Measurements from ENCODE around the gene PLA2G2C. TPM values are rescaled to one million over a fixed set of nuclear protein-coding genes. Genes with fewer than 3 reads are reported as not detected.

PLA2G2C gene
- total and polyA plus RNA-seq, 7 donors = not detected

DNA sequence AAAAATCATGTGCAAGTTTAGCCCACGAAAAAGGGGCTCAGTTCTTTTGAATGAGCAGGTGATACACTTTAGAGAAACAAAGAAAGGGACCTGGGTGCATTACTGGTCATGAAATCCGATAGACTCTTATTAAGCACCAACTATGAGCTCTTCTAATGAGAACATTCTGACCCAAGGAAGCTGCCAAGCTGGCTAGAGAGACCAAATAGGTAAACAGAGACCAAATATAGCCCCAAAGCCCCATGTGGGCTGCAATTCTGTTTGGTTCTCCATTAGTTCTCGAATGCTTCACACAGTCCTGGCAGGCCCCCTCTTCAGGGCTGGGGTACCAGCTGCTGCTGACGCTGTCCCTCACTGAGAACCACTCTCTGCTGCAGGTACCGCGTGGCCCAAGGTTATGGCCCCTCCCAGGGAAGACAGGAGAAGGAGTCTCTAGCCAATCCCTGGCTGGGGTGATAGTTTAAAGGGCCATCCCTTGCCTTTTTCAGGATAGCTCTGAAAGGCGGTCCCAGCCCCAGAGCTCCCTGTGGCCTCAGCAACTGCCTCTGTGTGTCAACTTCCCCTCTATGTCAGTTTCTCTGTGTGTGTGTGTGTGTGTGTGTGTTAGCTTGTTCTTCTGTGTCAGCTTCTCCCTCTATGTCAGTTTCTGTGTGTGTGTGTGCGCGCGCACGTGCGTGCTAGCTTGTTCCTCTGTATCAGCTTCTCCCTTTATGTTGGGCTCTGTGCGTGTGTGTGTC, 7.5 kb downstream of the PLA2G2C start:
- peak in 1 of 4 donors; percentile 46 for ATAC-seq
- peak in 1 of 2 donors; percentile 30 for DNase-seq
- H3K4me3 ChIP-seq = no peak overlapping the region
- H3K36me3 ChIP-seq (ENCODE audit: insufficient read depth in 1 of 2, low read depth in 1 of 2) = no peaks in the 10 kb centered on the region
- 64 to 78% (median 68%) methylated on average over 13 of the region's 13 CpGs for WGBS, 3 donors
- no peaks in the 10 kb centered on the region for H3K27me3 ChIP-seq (ENCODE audit: insufficient read depth in 3 of 3, low read length in 2 of 3)
- no peaks in the 10 kb centered on the region for H3K9me3 ChIP-seq
- TF ChIP-seq, protein P1, sequence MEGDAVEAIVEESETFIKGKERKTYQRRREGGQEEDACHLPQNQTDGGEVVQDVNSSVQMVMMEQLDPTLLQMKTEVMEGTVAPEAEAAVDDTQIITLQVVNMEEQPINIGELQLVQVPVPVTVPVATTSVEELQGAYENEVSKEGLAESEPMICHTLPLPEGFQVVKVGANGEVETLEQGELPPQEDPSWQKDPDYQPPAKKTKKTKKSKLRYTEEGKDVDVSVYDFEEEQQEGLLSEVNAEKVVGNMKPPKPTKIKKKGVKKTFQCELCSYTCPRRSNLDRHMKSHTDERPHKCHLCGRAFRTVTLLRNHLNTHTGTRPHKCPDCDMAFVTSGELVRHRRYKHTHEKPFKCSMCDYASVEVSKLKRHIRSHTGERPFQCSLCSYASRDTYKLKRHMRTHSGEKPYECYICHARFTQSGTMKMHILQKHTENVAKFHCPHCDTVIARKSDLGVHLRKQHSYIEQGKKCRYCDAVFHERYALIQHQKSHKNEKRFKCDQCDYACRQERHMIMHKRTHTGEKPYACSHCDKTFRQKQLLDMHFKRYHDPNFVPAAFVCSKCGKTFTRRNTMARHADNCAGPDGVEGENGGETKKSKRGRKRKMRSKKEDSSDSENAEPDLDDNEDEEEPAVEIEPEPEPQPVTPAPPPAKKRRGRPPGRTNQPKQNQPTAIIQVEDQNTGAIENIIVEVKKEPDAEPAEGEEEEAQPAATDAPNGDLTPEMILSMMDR (IDR thresholded peaks at IDR 0.05) = no peak
- intact Hi-C loops (cut with DNase I) = no loop called here
- no peak overlapping the region for H3K27ac ChIP-seq
- no peaks in the 10 kb centered on the region for H3K4me1 ChIP-seq

DNA sequence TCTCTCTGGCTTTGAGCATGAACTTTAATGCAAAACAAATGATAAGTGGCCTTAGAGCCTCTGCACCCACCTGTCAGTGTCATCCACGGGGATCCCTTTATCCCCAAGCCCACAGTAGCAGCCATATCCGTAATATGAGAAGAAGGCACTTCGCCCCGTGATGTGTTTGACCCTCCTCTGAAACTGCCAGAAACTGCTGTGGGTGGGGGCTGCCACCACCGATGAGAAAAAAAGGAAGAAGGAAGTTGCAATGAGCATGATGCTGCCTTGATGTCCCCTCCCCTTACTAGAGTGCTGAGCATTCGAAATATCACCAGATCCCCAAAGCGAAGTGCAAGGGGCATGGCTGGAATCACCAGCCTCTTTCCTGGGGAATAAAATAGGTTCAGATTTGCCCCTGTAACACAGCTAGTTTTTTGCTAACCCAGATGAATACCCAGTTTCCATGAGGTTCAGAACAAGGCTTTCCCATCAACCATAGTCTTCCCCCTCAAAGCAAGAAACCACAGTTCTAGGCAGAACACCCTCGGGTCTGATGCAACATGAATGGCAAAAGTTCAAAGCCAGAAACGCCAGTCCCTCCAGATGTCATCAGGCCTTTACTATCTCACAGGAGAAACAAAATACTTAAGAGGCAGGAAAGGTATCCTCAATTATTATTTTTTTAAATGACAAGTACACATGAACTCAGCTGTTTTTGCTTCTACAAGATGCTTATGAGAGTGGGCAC, 11.2 kb downstream of the PLA2G2C start:
- no peaks in the 10 kb centered on the region for H3K4me1 ChIP-seq
- TF ChIP-seq, protein P1 (IDR thresholded peaks at IDR 0.05) = no peak
- ATAC-seq = no peak
- no peaks in the 10 kb centered on the region for H3K27me3 ChIP-seq (ENCODE audit: insufficient read depth in 3 of 3, low read length in 2 of 3)
- H3K4me3 ChIP-seq = no peak overlapping the region
- H3K27ac ChIP-seq = no peak overlapping the region
- no peaks in the 10 kb centered on the region for H3K9me3 ChIP-seq
- DNase-seq = no peak
- H3K36me3 ChIP-seq (ENCODE audit: insufficient read depth in 1 of 2, low read depth in 1 of 2) = no peaks in the 10 kb centered on the region
- 40 to 50% (median 47%) methylated on average over 9 of the region's 9 CpGs for WGBS, 3 donors
- intact Hi-C loops (cut with DNase I) = no loop called here

DNA sequence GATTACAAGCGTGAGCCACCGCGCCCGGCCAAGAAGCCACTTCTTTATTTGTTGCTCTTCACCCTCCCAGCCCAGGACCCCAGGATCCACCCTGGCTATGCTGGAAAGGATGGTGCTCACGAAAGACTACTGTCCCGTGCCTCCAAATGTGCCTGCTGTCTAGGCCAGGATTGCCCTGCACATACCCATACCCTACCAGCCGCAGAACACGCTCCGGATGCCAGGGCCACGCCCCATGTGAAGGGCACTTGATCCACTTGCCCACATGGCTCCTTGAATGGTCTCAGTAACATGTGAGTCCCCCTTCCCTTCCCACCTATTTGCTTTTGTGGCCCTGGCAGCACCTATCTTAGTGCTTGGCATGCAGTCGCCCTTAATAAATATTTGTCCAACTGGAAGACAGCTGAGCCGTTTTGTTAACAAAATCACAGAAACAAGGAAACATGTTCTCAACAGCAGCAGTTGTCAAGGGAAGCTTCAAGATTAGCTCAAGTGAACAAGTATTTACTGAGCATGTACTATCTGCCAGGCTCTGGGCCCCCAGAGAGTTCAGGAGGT, 14.2 kb downstream of the PLA2G2C start:
- no peak for ATAC-seq
- no peak for DNase-seq
- Histone ChIP-seq H3K4me1 (no peaks in the 10 kb centered on the region), H3K9me3 (no peaks in the 10 kb centered on the region), H3K27ac (no peak overlapping the region), H3K4me3 (no peak overlapping the region), H3K36me3 (ENCODE audit: insufficient read depth in 1 of 2, low read depth in 1 of 2) (no peaks in the 10 kb centered on the region), H3K27me3 (ENCODE audit: insufficient read depth in 3 of 3, low read length in 2 of 3) (peaks cover 0 to 7% (median 0%) of the 10 kb centered on the region in 3 donors)
- 88 to 92% (median 90%) methylated on average over 11 to 12 of the region's 12 CpGs for WGBS, 3 donors
- TF ChIP-seq, protein P1 (IDR thresholded peaks at IDR 0.05) = no peak
- intact Hi-C loops (cut with DNase I) = no loop called here

DNA sequence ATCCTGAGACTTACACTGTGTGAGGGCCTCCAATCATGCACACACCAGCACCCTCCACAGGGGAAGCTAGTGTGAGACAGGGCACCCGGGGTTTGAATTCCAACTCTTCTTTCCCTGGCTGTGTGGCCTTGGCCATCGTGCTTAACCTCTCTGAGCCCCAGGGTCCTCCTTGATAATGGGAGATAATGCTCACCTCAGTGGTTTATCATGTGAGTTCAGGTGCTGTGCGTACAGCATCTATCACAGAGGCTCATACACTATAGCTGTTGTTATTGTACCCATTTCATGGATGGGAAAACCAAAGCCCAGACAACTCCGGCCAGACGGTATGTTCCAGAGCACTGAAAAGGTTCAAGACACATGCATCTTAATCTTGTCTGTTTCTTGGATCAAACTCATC, 16.4 kb downstream of the PLA2G2C start:
- H3K4me3 ChIP-seq = no peak overlapping the region
- no peaks in the 10 kb centered on the region for H3K36me3 ChIP-seq (ENCODE audit: insufficient read depth in 1 of 2, low read depth in 1 of 2)
- H3K9me3 ChIP-seq = no peaks in the 10 kb centered on the region
- no peak for ATAC-seq
- no peak overlapping the region for H3K27ac ChIP-seq
- TF ChIP-seq, protein P1 (IDR thresholded peaks at IDR 0.05) = no peak
- H3K27me3 ChIP-seq (ENCODE audit: insufficient read depth in 3 of 3, low read length in 2 of 3) = peaks cover 0 to 7% (median 0%) of the 10 kb centered on the region in 3 donors
- intact Hi-C loops (cut with DNase I) = no loop called here
- no peak for DNase-seq
- H3K4me1 ChIP-seq = no peaks in the 10 kb centered on the region
- 83 to 93% (median 88%) methylated on average over 5 of the region's 5 CpGs for WGBS, 3 donors
